Uterine smooth muscle cell (primary cell): Measurements from ENCODE around the gene PDE10A. TPM values are rescaled to one million over a fixed set of nuclear protein-coding genes. Genes with fewer than 3 reads are reported as not detected.

Experiments
- total RNA-seq: library from RNA; depleted of rRNA; stranded (reverse); fragments of >200 nt; gene quantifications from 2 replicates; pipeline ENCODE4 v1.2.3, GENCODE V29; 2014

Gene PDE10A
- total RNA-seq = 2.3 and 3.5 TPM in 2 replicates

DNA sequence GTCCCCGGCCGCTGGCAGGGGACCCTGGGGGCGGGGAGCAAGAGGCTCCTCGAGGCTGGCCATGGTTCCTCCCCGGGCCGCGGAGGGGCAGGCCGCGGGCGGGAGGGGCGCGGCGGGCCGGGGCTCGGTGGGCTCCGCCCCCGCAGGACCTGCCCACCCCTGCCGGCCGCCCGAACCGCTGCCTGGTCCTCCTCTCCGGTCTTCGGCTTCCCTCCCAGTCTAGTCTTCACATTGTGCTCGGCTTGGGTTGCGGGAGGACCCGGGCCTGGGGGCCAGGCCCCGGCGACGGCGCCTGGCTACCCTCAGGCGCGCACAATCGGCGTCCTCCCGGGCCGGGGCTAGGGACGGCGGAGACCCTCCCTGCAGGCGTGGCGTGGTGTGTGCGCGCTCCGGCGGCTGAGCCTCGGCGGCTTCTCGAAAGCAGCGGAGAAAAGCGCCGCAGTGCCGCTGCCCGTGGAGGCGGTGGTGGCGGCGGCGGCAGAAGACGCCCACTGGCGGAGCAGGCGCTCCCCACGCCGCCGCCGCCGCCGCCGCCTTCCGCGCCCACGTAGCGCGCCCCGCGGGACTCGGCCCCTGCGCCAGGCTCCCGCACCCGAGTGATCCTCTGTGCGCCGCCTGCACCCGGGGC, at the start of gene PDE10A:
Gene PDE10A (minus strand): TSS at position 493 of the 628 bp plus-strand sequence. CDS start 430 bp downstream, at position 63.

DNA sequence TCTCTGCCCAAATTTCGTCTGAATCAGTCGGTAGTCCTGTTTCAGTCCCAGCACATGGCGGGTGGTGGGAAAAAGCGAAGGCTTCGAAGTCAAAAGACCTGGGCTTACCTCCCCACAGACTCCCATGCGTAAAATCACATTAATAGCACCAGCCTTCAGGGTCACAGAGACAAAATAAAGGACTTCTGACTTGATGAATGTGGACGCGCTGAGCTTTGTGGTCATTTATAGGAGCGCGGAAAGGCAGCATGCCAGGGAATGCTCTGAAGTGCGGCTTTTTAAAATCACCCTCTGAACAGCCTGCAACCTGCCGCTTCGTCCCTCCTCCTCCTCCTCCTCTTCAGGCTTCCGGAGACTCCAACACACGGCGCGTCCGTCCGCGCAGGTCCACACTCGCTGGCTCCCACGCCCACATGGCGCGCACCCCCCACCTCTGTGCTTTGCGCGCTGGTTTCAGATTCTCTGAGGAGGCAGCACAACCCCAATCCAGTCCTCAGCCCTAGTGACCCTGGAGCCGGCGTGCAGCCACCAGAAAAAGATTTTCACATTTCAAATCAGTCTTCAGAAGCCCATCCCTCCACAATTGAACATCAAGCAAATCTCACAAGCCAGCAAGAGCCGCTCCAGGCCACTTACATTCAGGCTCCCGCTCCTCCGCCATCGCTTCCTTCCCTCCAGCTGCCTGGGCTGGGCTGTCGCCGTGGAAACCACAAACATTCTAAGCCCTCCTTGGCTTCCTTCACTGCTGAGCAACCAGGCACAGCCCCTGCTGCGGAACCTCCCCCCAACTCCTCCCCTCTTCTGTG, 353.9 kb downstream of the PDE10A start, which contains the start of gene C6orf118:
Gene C6orf118 (minus strand): TSS at position 680 of the 806 bp plus-strand sequence. CDS start 19 bp downstream, at position 661.

